IMR-90 (cell line): ENCODE data around the gene FOXO6. TPM values are rescaled to one million over a fixed set of nuclear protein-coding genes. Genes with fewer than 3 reads are reported as not detected.

Source experiments
- ATAC-seq: fragments of 200-7000 bp; cut with Tn5 transposase; 2 replicates; pipeline ENCODE4 v1.9.1; 2020; ENCODE audit warnings: low read depth, mild to moderate bottlenecking, moderate library complexity
- BruUV-seq: library from RNA; stranded (reverse); fragments of 400-500 nt; replicated peaks from 2 replicates; lab custom pipeline; 2021; lab: Mats Ljungman, UMichigan
- CTCF ChIA-PET: fragments of 300-600 bp; formaldehyde crosslinking; extraction: SDS; loops from one replicate; lab custom pipeline; 2021; ENCODE audit warnings: antibody characterized with exemption; lab: Yijun Ruan, JAX
- POLR2A ChIA-PET: fragments of 300-600 bp; sonication (Branson Sonifier 250); formaldehyde crosslinking; loops from one replicate; lab custom pipeline; 2022; ENCODE audit warnings: antibody characterized with exemption; ENCODE audit not compliant: unreplicated experiment; lab: Charles Lee
- DNase-seq: peaks from one replicate; pipeline ENCODE4 v3.0.0; 2013
- H2AFZ ChIP-seq: replicated peaks from 2 replicates; pipeline ENCODE3; 2013; ENCODE audit warnings: low read length, mild to moderate bottlenecking; ENCODE audit not compliant: poor library complexity
- H2AK5ac ChIP-seq: 2 replicates; pipeline ENCODE4 v1.6.1; 2013; ENCODE audit warnings: low read depth, low read length, inconsistent platforms
- H2AK9ac ChIP-seq: replicated peaks from 2 replicates; pipeline ENCODE3; 2013; ENCODE audit warnings: mild to moderate bottlenecking, low read depth, low read length, moderate library complexity; ENCODE audit not compliant: poor library complexity
- H2BK120ac ChIP-seq: 2 replicates; pipeline ENCODE4 v1.6.1; 2013; ENCODE audit warnings: low read depth, low read length, inconsistent platforms
- H2BK15ac ChIP-seq: 3 replicates; pipeline ENCODE4 v1.6.1; 2013; ENCODE audit warnings: low read depth, low read length, inconsistent platforms
- H2BK20ac ChIP-seq: 2 replicates; pipeline ENCODE4 v1.6.1; 2013; ENCODE audit warnings: low read depth, mild to moderate bottlenecking, inconsistent platforms, low read length, moderate library complexity
- H2BK5ac ChIP-seq: 2 replicates; pipeline ENCODE4 v1.6.1; 2013; ENCODE audit warnings: mild to moderate bottlenecking, low read depth, low read length, inconsistent platforms; ENCODE audit not compliant: poor library complexity, severe bottlenecking
- H3K14ac ChIP-seq: replicated peaks from 2 replicates; pipeline ENCODE4 v1.6.1; 2013; ENCODE audit warnings: low read depth, low read length, inconsistent platforms
- H3K18ac ChIP-seq: 2 replicates; pipeline ENCODE4 v1.6.1; 2013; ENCODE audit warnings: low read depth, low read length, control low read depth
- H3K23ac ChIP-seq: 2 replicates; pipeline ENCODE4 v1.6.1; 2013; ENCODE audit warnings: low read depth, low read length, inconsistent platforms
- H3K27ac ChIP-seq: 2 replicates; pipeline ENCODE4 v1.5.1; 2013; ENCODE audit warnings: mild to moderate bottlenecking, control low read depth, low read length; ENCODE audit not compliant: insufficient read depth
- H3K27me3 ChIP-seq: 2 replicates; pipeline ENCODE4 v1.6.1; 2013; ENCODE audit warnings: low read length; ENCODE audit not compliant: control insufficient read depth, insufficient read depth
- H3K36me3 ChIP-seq: 2 replicates; pipeline ENCODE4 v1.6.1; 2013; ENCODE audit warnings: low read length, mixed read lengths; ENCODE audit not compliant: control insufficient read depth, insufficient read depth
- H3K4ac ChIP-seq: 2 replicates; pipeline ENCODE4 v1.6.1; 2013; ENCODE audit warnings: low read depth, low read length, inconsistent platforms
- H3K4me1 ChIP-seq: 2 replicates; pipeline ENCODE4 v1.6.1; 2013; ENCODE audit warnings: low read length, mixed read lengths; ENCODE audit not compliant: control insufficient read depth, insufficient read depth
- H3K4me2 ChIP-seq: 2 replicates; pipeline ENCODE4 v1.6.1; 2013; ENCODE audit warnings: low read depth, mild to moderate bottlenecking, control low read depth, low read length, moderate library complexity
- H3K4me3 ChIP-seq: 2 replicates; pipeline ENCODE4 v1.5.1; 2013; ENCODE audit warnings: low read depth, mild to moderate bottlenecking, control low read depth, low read length, moderate library complexity; ENCODE audit not compliant: insufficient read depth
- H3K56ac ChIP-seq: 2 replicates; pipeline ENCODE4 v1.6.1; 2013; ENCODE audit warnings: low read length, inconsistent platforms; ENCODE audit not compliant: insufficient read depth; ENCODE audit errors: extremely low read depth
- H3K79me1 ChIP-seq, 2 experiments: 2 replicates each; pipeline ENCODE4 v1.6.1; 2013; ENCODE audit warnings: low read length in 2 of 2, inconsistent platforms in 1 of 2, low read depth in 1 of 2
- H3K9ac ChIP-seq: 2 replicates; pipeline ENCODE4 v1.6.1; 2013; ENCODE audit warnings: low read depth, low read length, control low read depth
- H3K9me1 ChIP-seq: 2 replicates; pipeline ENCODE4 v1.6.1; 2013; ENCODE audit warnings: low read length, inconsistent platforms; ENCODE audit not compliant: insufficient read depth
- H3K9me3 ChIP-seq: 2 replicates; pipeline ENCODE4 v1.6.1; 2013; ENCODE audit warnings: low read length; ENCODE audit not compliant: control insufficient read depth, insufficient read depth
- H4K20me1 ChIP-seq: 2 replicates; pipeline ENCODE4 v1.6.1; 2013; ENCODE audit warnings: low read length, inconsistent platforms; ENCODE audit not compliant: insufficient read depth
- H4K5ac ChIP-seq: 2 replicates; pipeline ENCODE4 v1.6.1; 2013; ENCODE audit warnings: mild to moderate bottlenecking, low read depth, low read length, control low read depth
- H4K8ac ChIP-seq, 2 experiments: 2 replicates each; pipeline ENCODE4 v1.6.1; 2013; ENCODE audit warnings: low read depth in 2 of 2, low read length in 2 of 2, control low read depth in 1 of 2, inconsistent platforms in 1 of 2
- H4K91ac ChIP-seq: 2 replicates; pipeline ENCODE4 v1.6.1; 2013; ENCODE audit warnings: low read depth, low read length, inconsistent platforms; ENCODE audit not compliant: insufficient read depth
- BHLHE40 ChIP-seq: fragments of 150-350 bp; IDR thresholded peaks from 2 replicates; pipeline ENCODE4 v1.6.1; 2016; ENCODE audit warnings: mild to moderate bottlenecking, low read depth, low read length
- CEBPB ChIP-seq: IDR thresholded peaks from 2 replicates; pipeline ENCODE4 v1.6.1; 2012; ENCODE audit warnings: low read depth, low read length, improper control_type of control experiment
- CHD1 ChIP-seq: IDR thresholded peaks from 2 replicates; pipeline ENCODE4 v1.6.1; 2012; ENCODE audit warnings: low read depth, low read length, improper control_type of control experiment
- CTCF ChIP-seq: conservative IDR thresholded peaks from 2 replicates; pipeline ENCODE4 v1.5.1; 2012; ENCODE audit warnings: mild to moderate bottlenecking, low read depth, low read length, improper control_type of control experiment
- ELK1 ChIP-seq: fragments of 150-350 bp; IDR thresholded peaks from 2 replicates; pipeline ENCODE4 v1.6.1; 2016; ENCODE audit warnings: low read depth, mild to moderate bottlenecking, low read length, moderate library complexity, borderline replicate concordance
- FOS ChIP-seq: fragments of 150-350 bp; IDR thresholded peaks from 2 replicates; pipeline ENCODE4 v1.6.1; 2016; ENCODE audit warnings: low read depth, low read length
- MAFK ChIP-seq: IDR thresholded peaks from 2 replicates; pipeline ENCODE4 v1.6.1; 2012; ENCODE audit warnings: low read depth, low read length, improper control_type of control experiment
- MAZ ChIP-seq: IDR thresholded peaks from 2 replicates; pipeline ENCODE4 v1.6.1; 2012; ENCODE audit warnings: low read depth, mild to moderate bottlenecking, low read length, improper control_type of control experiment, moderate library complexity, borderline replicate concordance
- MXI1 ChIP-seq: IDR thresholded peaks from 2 replicates; pipeline ENCODE4 v1.6.1; 2012; ENCODE audit warnings: low read depth, mild to moderate bottlenecking, low read length, moderate library complexity, borderline replicate concordance
- NFE2L2 ChIP-seq: fragments of 150-350 bp; IDR thresholded peaks from 2 replicates; pipeline ENCODE4 v1.6.1; 2016; ENCODE audit warnings: low read depth, mild to moderate bottlenecking, low read length
- POLR2A ChIP-seq: IDR thresholded peaks from 2 replicates; pipeline ENCODE4 v1.6.1; 2012; ENCODE audit warnings: mild to moderate bottlenecking, low read depth, low read length
- RAD21 ChIP-seq: IDR thresholded peaks from 2 replicates; pipeline ENCODE4 v1.6.1; 2012; ENCODE audit warnings: low read length, improper control_type of control experiment
- RCOR1 ChIP-seq: IDR thresholded peaks from 2 replicates; pipeline ENCODE4 v1.6.1; 2012; ENCODE audit warnings: mild to moderate bottlenecking, low read length, improper control_type of control experiment; ENCODE audit not compliant: insufficient replicate concordance
- RFX5 ChIP-seq: IDR thresholded peaks from 2 replicates; pipeline ENCODE4 v1.8.0; 2012; ENCODE audit warnings: low read depth, mild to moderate bottlenecking, low read length, moderate library complexity
- SMC3 ChIP-seq: fragments of 150-350 bp; IDR thresholded peaks from 2 replicates; pipeline ENCODE4 v1.6.1; 2016; ENCODE audit warnings: low read depth, mild to moderate bottlenecking, antibody characterized with exemption, low read length, moderate library complexity
- USF2 ChIP-seq: fragments of 150-350 bp; IDR thresholded peaks from 2 replicates; pipeline ENCODE4 v1.6.1; 2017; ENCODE audit warnings: mild to moderate bottlenecking, antibody characterized with exemption, low read length, low read depth
- dilution Hi-C: fragments of 300-500 bp; cut with HindIII; formaldehyde crosslinking; loops from one replicate; pipeline ENCODE4 v1.14.3; 2018; ENCODE audit warnings: low sequenced_read_pairs; ENCODE audit not compliant: unreplicated experiment
- in situ Hi-C: fragments of 300-500 bp; cut with MboI; formaldehyde crosslinking; loops from 3 replicates; pipeline ENCODE4 v1.14.3; 2019; ENCODE audit warnings: low sequenced_read_pairs, inconsistent platforms, mixed read lengths
- intact Hi-C: fragments of 100-400 bp; cut with micrococcal nuclease; formaldehyde crosslinking; loops from 2 replicates; pipeline ENCODE4 v1.10.0; 2022
- polyA plus RNA-seq, 3 experiments: library from polyadenylated mRNA; depleted of rRNA; stranded (reverse); fragments of >200 nt; gene quantifications; 2 replicates each; pipeline ENCODE4 v1.2.3, GENCODE V29; 2012; ENCODE audit warnings: low replicate concordance in 1 of 3
- total RNA-seq: library from RNA; depleted of rRNA; stranded (reverse); fragments of >200 nt; gene quantifications from 2 replicates; pipeline ENCODE4 v1.2.3, GENCODE V29; 2012

Gene FOXO6
- total and polyA plus RNA-seq, 2 of the 4 experiments (the other 2 are of a cell fraction) = not detected

GRCh38 chr1:41341365-41341683 lies 19.9 kb upstream of the FOXO6 start:
- Histone ChIP-seq H4K20me1 (no peaks in the 10 kb centered on the region), H2AFZ (no peak overlapping the region), H2BK120ac (no peak overlapping the region), H3K36me3 (no peaks in the 10 kb centered on the region), H3K18ac (no peak overlapping the region), H3K27me3 (peaks cover 17% of the 10 kb centered on the region), H2BK15ac (no peak overlapping the region), H3K9me3 (no peaks in the 10 kb centered on the region), H4K5ac (no peak overlapping the region), H4K91ac (no peak overlapping the region), H2BK20ac (no peak overlapping the region), H3K4me1 (no peaks in the 10 kb centered on the region), H3K9ac (no peak overlapping the region), H2BK5ac (no peak overlapping the region), H3K79me1 (no peaks in the 10 kb centered on the region), H3K9me1 (no peaks in the 10 kb centered on the region), H4K8ac (no peak overlapping the region), H3K4ac (no peak overlapping the region), H3K27ac (no peak overlapping the region), H3K56ac (no peak overlapping the region), H3K4me2 (no peak overlapping the region), H3K14ac (no peak overlapping the region), H3K23ac (no peak overlapping the region), H2AK9ac (no peak overlapping the region), H2AK5ac (no peak overlapping the region), H3K4me3 (no peak overlapping the region)
- POLR2A ChIA-PET = no interaction called here
- dilution Hi-C loops (no loop called here), intact Hi-C loops (no loop called here), in situ Hi-C loops (no loop called here)
- ATAC-seq (no peak), DNase-seq (no peak)
- BruUV-seq = no TSS peak
- TF ChIP-seq NFE2L2 = no peak
- TF ChIP-seq RCOR1 = no peak
- no peak for TF ChIP-seq CTCF
- TF ChIP-seq RFX5 = no peak
- TF ChIP-seq CHD1 = no peak
- no peak for TF ChIP-seq RAD21
- TF ChIP-seq MAFK = no peak
- TF ChIP-seq BHLHE40 = no peak
- TF ChIP-seq CEBPB = no peak
- TF ChIP-seq FOS = no peak
- TF ChIP-seq USF2 = no peak
- no peak for TF ChIP-seq SMC3
- no peak for TF ChIP-seq ELK1
- TF ChIP-seq MXI1 = no peak
- no peak for TF ChIP-seq MAZ
- TF ChIP-seq POLR2A = no peak
- CTCF ChIA-PET = interaction anchor here (1.0 to 1.3 kb wide), 2 partner anchors 11 to 15 kb away, joined by 3 read pairs; no protein-coding TSS in a partner anchor
